SH-SY5Y (cell line): Measurements from ENCODE around the gene XPR1.

ENCODE experiments used
- GATA2 ChIP-seq: IDR thresholded peaks from 2 replicates; pipeline ENCODE4 v1.6.1; 2011; ENCODE audit warnings: mild to moderate bottlenecking, low read depth, low read length
- GATA3 ChIP-seq: IDR thresholded peaks from 2 replicates; pipeline ENCODE4 v1.6.1; 2011; ENCODE audit warnings: low read depth, mild to moderate bottlenecking, low read length, moderate library complexity

GRCh38 chr1:180670681-180671080, 38.9 kb downstream of the XPR1 start:
- TF ChIP-seq GATA2 (no peak), GATA3 (no peak)
